ENCODE measurements around the gene DNAJC24. TPM values are rescaled to one million over a fixed set of nuclear protein-coding genes. Genes with fewer than 3 reads are reported as not detected.
A peak's percentile ranks its signal among the peaks of the same experiment; 100 is the strongest.

Gene DNAJC24
- total RNA-seq, 1 experiment from 2014 or later = 50.4 TPM

DNA sequence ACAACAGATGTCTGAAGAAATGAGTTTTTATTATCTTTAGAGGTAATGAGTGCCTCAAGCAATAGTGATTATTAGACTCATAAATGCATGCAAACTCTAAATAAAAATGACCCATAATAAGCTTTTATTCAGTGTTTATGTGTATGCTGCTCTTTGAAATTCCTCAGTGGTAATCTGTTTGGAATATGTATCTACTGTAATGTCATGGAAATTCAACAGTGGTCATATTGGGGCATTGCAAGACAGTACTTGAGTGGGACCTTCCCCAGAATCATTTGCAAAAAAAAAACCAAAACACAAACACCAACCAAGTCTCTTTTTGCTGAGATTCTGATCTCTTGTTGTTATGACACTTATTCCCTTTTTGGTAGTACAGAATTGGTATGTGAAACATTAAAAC, 35.0 kb downstream of the DNAJC24 start:
- Histone ChIP-seq H3K4me3 (ENCODE audit: low read depth, low read length, poor library complexity, severe bottlenecking) (no peak overlapping the region), H3K9me3 (ENCODE audit: low read depth, low read length, poor library complexity, severe bottlenecking) (no peaks in the 10 kb centered on the region), H3K36me3 (ENCODE audit: insufficient read depth, low read length, poor library complexity, severe bottlenecking) (no peaks in the 10 kb centered on the region), H3K4me1 (ENCODE audit: insufficient read depth, low read length, poor library complexity, severe bottlenecking) (peaks cover 5% of the 10 kb centered on the region), H3K27ac (ENCODE audit: low read depth, low read length, poor library complexity, severe bottlenecking) (no peak overlapping the region), H3K27me3 (replicated peaks; ENCODE audit: insufficient read depth, low read depth, low read length, poor library complexity) (no peaks in the 10 kb centered on the region)
- no peak for DNase-seq (ENCODE audit: low spot score)
- TF ChIP-seq, protein P1, sequence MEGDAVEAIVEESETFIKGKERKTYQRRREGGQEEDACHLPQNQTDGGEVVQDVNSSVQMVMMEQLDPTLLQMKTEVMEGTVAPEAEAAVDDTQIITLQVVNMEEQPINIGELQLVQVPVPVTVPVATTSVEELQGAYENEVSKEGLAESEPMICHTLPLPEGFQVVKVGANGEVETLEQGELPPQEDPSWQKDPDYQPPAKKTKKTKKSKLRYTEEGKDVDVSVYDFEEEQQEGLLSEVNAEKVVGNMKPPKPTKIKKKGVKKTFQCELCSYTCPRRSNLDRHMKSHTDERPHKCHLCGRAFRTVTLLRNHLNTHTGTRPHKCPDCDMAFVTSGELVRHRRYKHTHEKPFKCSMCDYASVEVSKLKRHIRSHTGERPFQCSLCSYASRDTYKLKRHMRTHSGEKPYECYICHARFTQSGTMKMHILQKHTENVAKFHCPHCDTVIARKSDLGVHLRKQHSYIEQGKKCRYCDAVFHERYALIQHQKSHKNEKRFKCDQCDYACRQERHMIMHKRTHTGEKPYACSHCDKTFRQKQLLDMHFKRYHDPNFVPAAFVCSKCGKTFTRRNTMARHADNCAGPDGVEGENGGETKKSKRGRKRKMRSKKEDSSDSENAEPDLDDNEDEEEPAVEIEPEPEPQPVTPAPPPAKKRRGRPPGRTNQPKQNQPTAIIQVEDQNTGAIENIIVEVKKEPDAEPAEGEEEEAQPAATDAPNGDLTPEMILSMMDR (conservative IDR thresholded peaks at IDR 0.05; ENCODE audit: low read depth, low read length) = no peak
- TF ChIP-seq EZH2 (IDR thresholded peaks at IDR 0.05; ENCODE audit: borderline replicate concordance, low read depth, low read length, poor library complexity, severe bottlenecking) = no peak
- BruUV-seq (replicated peaks) = no TSS peak
- intact Hi-C loops (cut with micrococcal nuclease; ENCODE audit: unreplicated experiment) = no loop called here
- ChIA-PET POLR2A (ENCODE audit: low non-redundant PET) (no interaction called here), CTCF (no interaction called here)

DNA sequence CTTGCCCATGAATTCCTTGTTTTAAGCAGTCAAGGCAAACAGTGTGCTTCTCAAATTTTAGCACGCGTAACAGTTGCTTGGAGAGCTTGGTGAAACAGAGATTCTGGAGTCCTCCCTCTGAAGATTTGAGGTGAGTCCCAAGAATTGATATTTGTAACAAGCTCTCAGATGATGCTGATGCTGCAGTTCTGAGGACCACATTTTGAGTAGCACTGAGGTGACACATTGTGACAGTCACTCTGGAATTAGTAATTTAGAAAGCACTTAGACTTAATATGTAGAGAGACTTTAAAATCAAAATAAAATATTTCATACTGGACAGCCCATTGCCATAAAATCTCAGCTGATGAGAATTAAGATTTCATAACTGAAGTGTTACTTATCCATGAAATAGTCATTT, 38.5 kb downstream of the DNAJC24 start:
- intact Hi-C loops (cut with micrococcal nuclease; ENCODE audit: unreplicated experiment) = no loop called here
- peaks cover 5% of the 10 kb centered on the region for H3K4me1 ChIP-seq (ENCODE audit: insufficient read depth, low read length, poor library complexity, severe bottlenecking)
- H3K36me3 ChIP-seq (ENCODE audit: insufficient read depth, low read length, poor library complexity, severe bottlenecking) = peaks cover 4% of the 10 kb centered on the region
- ChIA-PET CTCF (no interaction called here), POLR2A (ENCODE audit: low non-redundant PET) (no interaction called here)
- no peak overlapping the region for H3K27ac ChIP-seq (ENCODE audit: low read depth, low read length, poor library complexity, severe bottlenecking)
- no peak for DNase-seq (ENCODE audit: low spot score)
- no peak for TF ChIP-seq EZH2 (IDR thresholded peaks at IDR 0.05; ENCODE audit: borderline replicate concordance, low read depth, low read length, poor library complexity, severe bottlenecking)
- TF ChIP-seq, protein P1 (conservative IDR thresholded peaks at IDR 0.05; ENCODE audit: low read depth, low read length) = no peak
- H3K4me3 ChIP-seq (ENCODE audit: low read depth, low read length, poor library complexity, severe bottlenecking) = no peak overlapping the region
- H3K9me3 ChIP-seq (ENCODE audit: low read depth, low read length, poor library complexity, severe bottlenecking) = peaks cover 4% of the 10 kb centered on the region
- no peaks in the 10 kb centered on the region for H3K27me3 ChIP-seq (replicated peaks; ENCODE audit: insufficient read depth, low read depth, low read length, poor library complexity)
- BruUV-seq (replicated peaks) = no TSS peak

DNA sequence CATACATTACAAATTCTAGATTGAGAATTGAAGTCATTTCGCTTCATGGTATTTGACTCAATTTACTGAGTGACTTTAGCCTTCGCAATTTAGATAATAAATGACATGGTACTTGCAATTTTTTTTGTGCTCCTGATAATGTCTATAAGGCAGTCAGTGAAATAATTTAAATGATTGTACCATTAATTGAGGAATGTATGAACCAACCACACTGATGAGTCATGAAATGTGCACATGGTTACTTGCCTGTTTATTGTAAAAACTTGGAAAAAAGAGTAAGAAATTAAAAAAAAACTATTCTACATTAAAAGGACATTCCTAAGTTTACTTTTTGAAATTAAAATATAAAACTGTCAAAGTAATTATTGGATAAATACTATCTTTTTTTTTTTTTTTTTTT, 43.3 kb downstream of the DNAJC24 start:
- BruUV-seq (replicated peaks) = no TSS peak
- no peak overlapping the region for H3K27ac ChIP-seq (ENCODE audit: low read depth, low read length, poor library complexity, severe bottlenecking)

More for the DNA sequence above, 43.3 kb downstream of the DNAJC24 start:
- H3K9me3 ChIP-seq (ENCODE audit: low read depth, low read length, poor library complexity, severe bottlenecking) = peaks cover 4% of the 10 kb centered on the region
- DNase-seq (ENCODE audit: low spot score) = peak; percentile 39
- H3K4me1 ChIP-seq (ENCODE audit: insufficient read depth, low read length, poor library complexity, severe bottlenecking) = peaks cover 5% of the 10 kb centered on the region
- POLR2A ChIA-PET (ENCODE audit: low non-redundant PET) = no interaction called here
- no peaks in the 10 kb centered on the region for H3K27me3 ChIP-seq (replicated peaks; ENCODE audit: insufficient read depth, low read depth, low read length, poor library complexity)
- TF ChIP-seq, protein P1 (conservative IDR thresholded peaks at IDR 0.05; ENCODE audit: low read depth, low read length) = no peak
- no peak for TF ChIP-seq EZH2 (IDR thresholded peaks at IDR 0.05; ENCODE audit: borderline replicate concordance, low read depth, low read length, poor library complexity, severe bottlenecking)
- H3K4me3 ChIP-seq (ENCODE audit: low read depth, low read length, poor library complexity, severe bottlenecking) = no peak overlapping the region
- H3K36me3 ChIP-seq (ENCODE audit: insufficient read depth, low read length, poor library complexity, severe bottlenecking) = peaks cover 4% of the 10 kb centered on the region
- intact Hi-C loops (cut with micrococcal nuclease; ENCODE audit: unreplicated experiment) = no loop called here
- CTCF ChIA-PET = no interaction called here
